WERI-Rb-1 (cell line): ENCODE data around the gene NPEPL1.

Experiments used
- DNase-seq: peaks from one replicate; pipeline ENCODE4 v3.0.0-alpha.2; 2020
- H3K27ac ChIP-seq: fragments of 250-450 bp; sonication (Bioruptor Pico); 2 replicates; pipeline ENCODE4 v1.5.1; 2020; ENCODE audit warnings: mild to moderate bottlenecking, moderate library complexity
- H3K27me3 ChIP-seq: fragments of 250-450 bp; sonication (Bioruptor Pico); 2 replicates; pipeline ENCODE4 v1.5.1; 2021; ENCODE audit warnings: mild to moderate bottlenecking, low read depth, moderate library complexity; ENCODE audit not compliant: insufficient read depth, severe bottlenecking
- H3K36me3 ChIP-seq: fragments of 250-450 bp; sonication (Bioruptor Pico); 2 replicates; pipeline ENCODE4 v1.5.1; 2020; ENCODE audit warnings: mild to moderate bottlenecking, moderate library complexity
- H3K4me3 ChIP-seq: 2 replicates; pipeline ENCODE4 v1.5.1; 2011; ENCODE audit warnings: low read depth, mild to moderate bottlenecking, control low read depth, low read length
- H3K9me3 ChIP-seq: fragments of 250-450 bp; sonication (Bioruptor Pico); 2 replicates; pipeline ENCODE4 v1.5.1; 2021; ENCODE audit warnings: mild to moderate bottlenecking, moderate library complexity; ENCODE audit not compliant: severe bottlenecking
- CTCF ChIP-seq: IDR thresholded peaks from 2 replicates; pipeline ENCODE4 v1.5.1; 2011; ENCODE audit warnings: low read depth, mild to moderate bottlenecking, control low read depth, inconsistent platforms, low read length

The NPEPL1 gene

GRCh38 chr20:58703765-58704371 is 11.3 kb downstream of the NPEPL1 start:
- Histone ChIP-seq H3K27me3 (no peaks in the 10 kb centered on the region), H3K27ac (no peak overlapping the region), H3K9me3 (no peaks in the 10 kb centered on the region), H3K4me3 (no peak overlapping the region), H3K36me3 (peaks cover 30% of the 10 kb centered on the region)
- TF ChIP-seq CTCF = no peak
- DNase-seq = no peak

- H3K36me3 ChIP-seq = peaks cover 26% of the 10 kb centered on the region
- no peak for TF ChIP-seq CTCF
Observed at GRCh38 chr20:58705208-58705926, 12.8 kb downstream of the NPEPL1 start.

GRCh38 chr20:58706150-58706892 is 13.7 kb downstream of the NPEPL1 start:
- H3K9me3 ChIP-seq = no peaks in the 10 kb centered on the region
- peaks cover 25% of the 10 kb centered on the region for H3K36me3 ChIP-seq
- H3K27me3 ChIP-seq = no peaks in the 10 kb centered on the region
- DNase-seq = no peak
- H3K27ac ChIP-seq = no peak overlapping the region
- H3K4me3 ChIP-seq = no peak overlapping the region
- no peak for TF ChIP-seq CTCF

More at GRCh38 chr20:58705208-58705926, 12.8 kb downstream of the NPEPL1 start:
- DNase-seq = no peak
- Histone ChIP-seq H3K4me3 (no peak overlapping the region), H3K9me3 (no peaks in the 10 kb centered on the region), H3K27me3 (no peaks in the 10 kb centered on the region), H3K27ac (no peak overlapping the region)

GRCh38 chr20:58706975-58707681 is 14.5 kb downstream of the NPEPL1 start:
- Histone ChIP-seq H3K4me3 (no peak overlapping the region), H3K27ac (no peak overlapping the region), H3K36me3 (peaks cover 25% of the 10 kb centered on the region), H3K27me3 (no peaks in the 10 kb centered on the region), H3K9me3 (no peaks in the 10 kb centered on the region)
- no peak for DNase-seq
- no peak for TF ChIP-seq CTCF

- Histone ChIP-seq H3K4me3 (no peak overlapping the region), H3K27me3 (no peaks in the 10 kb centered on the region), H3K9me3 (no peaks in the 10 kb centered on the region), H3K27ac (no peak overlapping the region), H3K36me3 (peaks cover 22% of the 10 kb centered on the region)
- TF ChIP-seq CTCF = no peak
- no peak for DNase-seq
Observed at GRCh38 chr20:58707770-58708169, 15.2 kb downstream of the NPEPL1 start.
